K562 (cell line): ENCODE measurements around the gene KHDC3L. TPM values are rescaled to one million over a fixed set of nuclear protein-coding genes. Genes with fewer than 3 reads are reported as not detected.
A peak's percentile ranks its signal among the peaks of the same experiment; 100 is the strongest.

ENCODE experiments used
- ATAC-seq: fragments of 200-7000 bp; cut with Tn5 transposase; 3 replicates; pipeline ENCODE4 v1.9.1; 2020; ENCODE audit warnings: moderate library complexity
- BruUV-seq: library from RNA; stranded (reverse); fragments of 400-500 nt; replicated peaks from 2 replicates; lab custom pipeline; 2021; lab: Mats Ljungman, UMichigan
- CTCF ChIA-PET: fragments of 300-600 bp; formaldehyde crosslinking; extraction: SDS; loops from one replicate; lab custom pipeline; 2021; ENCODE audit warnings: low intra/inter-chr PET ratio; lab: Yijun Ruan, JAX
- POLR2A ChIA-PET: fragments of 300-600, 350-650 bp; sonication (Branson Sonifier 250); formaldehyde crosslinking; extraction: SDS; loops from one replicate; lab custom pipeline; 2021; ENCODE audit warnings: antibody characterized with exemption, inconsistent platforms; lab: Yijun Ruan, JAX
- DNase-seq, 4 experiments: peaks; one replicate each; pipeline versions ENCODE4 v3.0.0 to v3.0.0-alpha.2; 2011 to 2018; ENCODE audit warnings: low spot score in 3 of 4, mixed read lengths in 3 of 4; ENCODE audit errors: extremely low read depth in 1 of 4
- FAIRE-seq: peaks from 2 replicates; lab custom pipeline; 2011; peaks lifted over from hg19 to GRCh38; lab: Jason Lieb, UNC
- H2AFZ ChIP-seq: 2 replicates; pipeline ENCODE4 v1.6.0; 2011; ENCODE audit warnings: low read depth, low read length, control low read depth, inconsistent platforms
- H3K27ac ChIP-seq: fragments of 200-600 bp; 3 replicates; pipeline ENCODE4 v1.8.0; 2011; ENCODE audit warnings: low read depth, mild to moderate bottlenecking, control low read depth, inconsistent platforms, low read length, moderate library complexity, mixed read lengths; ENCODE audit errors: extremely low read depth
- H3K27me3 ChIP-seq, 2 experiments: fragments of 300-600 bp in 1 of 2; 2 replicates in 1 of 2; 3 replicates in 1 of 2; pipeline versions ENCODE4 v1.6.0 to v1.8.0; 2011; ENCODE audit warnings: inconsistent platforms in 2 of 2, low read length in 2 of 2, mild to moderate bottlenecking in 1 of 2, mixed read lengths in 1 of 2, moderate library complexity in 1 of 2; ENCODE audit not compliant: control insufficient read depth in 2 of 2, insufficient read depth in 2 of 2
- H3K36me3 ChIP-seq: fragments of 300-600 bp; 3 replicates; pipeline ENCODE4 v1.8.0; 2011; ENCODE audit warnings: mild to moderate bottlenecking, low read length, inconsistent platforms; ENCODE audit not compliant: control insufficient read depth, insufficient read depth
- H3K4me1 ChIP-seq, 2 experiments: fragments of 200-600 bp in 1 of 2; replicated peaks in 1 of 2; 2 replicates in 1 of 2; 3 replicates in 1 of 2; pipeline versions ENCODE4 v1.5.1 to v1.8.0; 2011; ENCODE audit warnings: inconsistent platforms in 2 of 2, low read length in 2 of 2, mild to moderate bottlenecking in 1 of 2, mixed read lengths in 1 of 2, moderate library complexity in 1 of 2; ENCODE audit not compliant: control insufficient read depth in 2 of 2, insufficient read depth in 2 of 2
- H3K4me2 ChIP-seq: 2 replicates; pipeline ENCODE4 v1.6.1; 2011; ENCODE audit warnings: low read length, control low read depth, inconsistent platforms, mixed read lengths; ENCODE audit not compliant: insufficient read depth
- H3K4me3 ChIP-seq: fragments of 200-600 bp; sonication (generic), shearing (Covaris generic); 2 replicates; pipeline ENCODE4 v1.5.1; 2016; ENCODE audit warnings: control low read depth, inconsistent platforms
- H3K79me2 ChIP-seq: fragments of 200-600 bp; 3 replicates; pipeline ENCODE4 v1.8.0; 2011; ENCODE audit warnings: low read length, inconsistent platforms; ENCODE audit not compliant: control insufficient read depth, insufficient read depth
- H3K9ac ChIP-seq, 2 experiments: 2 replicates each; pipeline versions ENCODE4 v1.6.0 to v1.6.1; 2011; ENCODE audit warnings: low read depth in 2 of 2, low read length in 2 of 2, control low read depth in 1 of 2, inconsistent platforms in 1 of 2, mild to moderate bottlenecking in 1 of 2, mixed read lengths in 1 of 2; ENCODE audit not compliant: insufficient read depth in 1 of 2
- H3K9me1 ChIP-seq: one replicate; pipeline ENCODE4 v1.6.0; 2011; ENCODE audit warnings: inconsistent platforms, mild to moderate bottlenecking, low read length, moderate library complexity; ENCODE audit not compliant: control insufficient read depth, insufficient read depth
- H3K9me3 ChIP-seq: replicated peaks from 2 replicates; pipeline ENCODE4 v1.5.1; 2011; ENCODE audit warnings: low read depth, low read length, inconsistent platforms; ENCODE audit not compliant: control insufficient read depth, insufficient read depth
- H4K20me1 ChIP-seq: replicated peaks from 2 replicates; pipeline ENCODE4 v1.6.1; 2011; ENCODE audit warnings: low read length, inconsistent platforms, mixed read lengths; ENCODE audit not compliant: control insufficient read depth, insufficient read depth
- BCL6 ChIP-seq: fragments of 250-450 bp; sonication (Bioruptor Pico); IDR thresholded peaks from 2 replicates; pipeline ENCODE4 v1.4.0; 2020
- CREB3L1 ChIP-seq: fragments of 450-650 bp; IDR thresholded peaks from 2 replicates; pipeline ENCODE4 v1.6.1; 2014; ENCODE audit warnings: low read depth, mild to moderate bottlenecking, moderate library complexity, borderline replicate concordance
- ERF ChIP-seq: fragments of 450-650 bp; formaldehyde crosslinking; IDR thresholded peaks from 2 replicates; pipeline ENCODE4 v1.4.0; 2020; ENCODE audit warnings: mild to moderate bottlenecking, mixed read lengths
- ETS2 ChIP-seq: IDR thresholded peaks from 2 replicates; pipeline ENCODE4 v1.6.1; 2016; ENCODE audit warnings: borderline replicate concordance, missing genetic modification characterization, mild to moderate bottlenecking, moderate library complexity, missing compliant biosample characterization; ENCODE audit not compliant: poor library complexity, severe bottlenecking
- FOXK2 ChIP-seq, 2 experiments: fragments of 450-650 bp; IDR thresholded peaks in 1 of 2; conservative IDR thresholded peaks in 1 of 2; 2 replicates each; pipeline ENCODE4 v1.6.1; 2016; ENCODE audit warnings: low read depth in 2 of 2, mild to moderate bottlenecking in 1 of 2
- FOXP1 ChIP-seq: sonication (generic); formaldehyde crosslinking; IDR thresholded peaks from 2 replicates; pipeline ENCODE4 v1.8.0; 2022; ENCODE audit warnings: mild to moderate bottlenecking, missing genetic modification reagents
- HDAC6 ChIP-seq: IDR thresholded peaks from 2 replicates; pipeline ENCODE4 v1.6.1; 2012; ENCODE audit warnings: low read depth, mild to moderate bottlenecking, control low read depth, inconsistent platforms, low read length, moderate library complexity
- IRF2 ChIP-seq: sonication (generic); formaldehyde crosslinking; IDR thresholded peaks from 2 replicates; pipeline ENCODE4 v1.8.1; 2022; ENCODE audit warnings: mild to moderate bottlenecking, missing genetic modification reagents
- MAZ ChIP-seq, 2 experiments: fragments of 450-650 bp in 1 of 2; sonication (generic) in 1 of 2; formaldehyde crosslinking; IDR thresholded peaks in 1 of 2; conservative IDR thresholded peaks in 1 of 2; 2 replicates each; pipeline versions ENCODE4 v1.4.0 to v1.5.0; 2020; ENCODE audit warnings: mild to moderate bottlenecking in 1 of 2, missing genetic modification reagents in 1 of 2
- SMARCE1 ChIP-seq: fragments of 450-650 bp; IDR thresholded peaks from 2 replicates; pipeline ENCODE4 v1.7.1; 2016; ENCODE audit warnings: mild to moderate bottlenecking
- TAF9B ChIP-seq: fragments of 450-650 bp; IDR thresholded peaks from 2 replicates; pipeline ENCODE4 v1.6.1; 2018; ENCODE audit warnings: mild to moderate bottlenecking; ENCODE audit not compliant: partially characterized antibody
- ZNF239 ChIP-seq: fragments of 250-450 bp; sonication (Bioruptor Pico); IDR thresholded peaks from 2 replicates; pipeline ENCODE4 v1.4.0; 2020; ENCODE audit warnings: mild to moderate bottlenecking
- ZNF507 ChIP-seq: conservative IDR thresholded peaks from 2 replicates; pipeline ENCODE4 v1.6.1; 2017; ENCODE audit warnings: missing genetic modification characterization, missing compliant biosample characterization
- ZNF57 ChIP-seq: fragments of 450-650 bp; formaldehyde crosslinking; IDR thresholded peaks from 2 replicates; pipeline ENCODE4 v1.4.0; 2020; ENCODE audit warnings: mild to moderate bottlenecking, moderate library complexity
- ZNF592 ChIP-seq: fragments of 450-650 bp; IDR thresholded peaks from 2 replicates; pipeline ENCODE4 v1.6.1; 2017; ENCODE audit warnings: antibody characterized with exemption, mild to moderate bottlenecking
- ZNF830 ChIP-seq: fragments of 250-450 bp; sonication (Bioruptor Pico); IDR thresholded peaks from 2 replicates; pipeline ENCODE4 v1.5.0; 2021; ENCODE audit warnings: mild to moderate bottlenecking
- WGBS: fragments of 100-300 bp; shearing (Covaris generic); methylation state at CpG from one replicate; pipeline ENCODE4 v1.1.6; 2016; ENCODE audit warnings: low coverage, mixed read lengths; ENCODE audit not compliant: insufficient coverage; ENCODE audit errors: missing lambda C conversion rate; 5-methylcytosine and 5-hydroxymethylcytosine counted together
- in situ Hi-C: fragments of 300-500 bp; cut with MboI; formaldehyde crosslinking; loops from 4 replicates; pipeline ENCODE4 v1.15.0; 2018; ENCODE audit warnings: inconsistent platforms, mixed read lengths
- intact Hi-C: fragments of 100-400 bp; cut with micrococcal nuclease; formaldehyde crosslinking; loops from 2 replicates; pipeline ENCODE4 v1.14.2; 2022
- polyA plus RNA-seq, 8 experiments: library from polyadenylated mRNA; depleted of rRNA in 4 of 8; stranded (reverse) in 5 of 8; unstranded in 3 of 8; fragments of >200 nt; fragmentation: Nextera tagmentation in 2 of 8; fragmentation: Illumina TruSeq in 1 of 8; extraction: Ambion mirVana in 2 of 8; extraction: Trizol in 1 of 8; gene quantifications; 2 replicates each; pipeline versions ENCODE4 v1.2.1 to v1.2.3, GENCODE V29; 2011 to 2014; ENCODE audit warnings: inconsistent platforms in 1 of 8, missing spikeins in 1 of 8
- total RNA-seq, 7 experiments: library from RNA; depleted of rRNA in 6 of 7; stranded (reverse); fragments of >200 nt in 6 of 7; fragmentation: Illumina TruSeq in 2 of 7; extraction: Trizol in 2 of 7; gene quantifications; 2 replicates each; pipeline versions ENCODE4 v1.2.1 to v1.2.3, GENCODE V29; 2011 to 2021; ENCODE audit warnings: low replicate concordance in 1 of 7

The KHDC3L gene
- total and polyA plus RNA-seq, 9 of the 15 experiments (the other 6 are each of a cell fraction or from before 2014, with no cell fraction given): not detected

- intact Hi-C loops (loop anchor here (2.0 to 5.0 kb wide), 3 partner anchors 62 to 104 kb away; partner anchors contain the start of gene MTO1), in situ Hi-C loops (no loop called here)
- Histone ChIP-seq H3K4me1 (peaks cover 7 to 8% of the 10 kb centered on the region in 2 experiments), H3K9me1 (no peaks in the 10 kb centered on the region), H2AFZ (peak overlapping the region; percentile 99), H3K9me3 (no peaks in the 10 kb centered on the region), H3K9ac (peak overlapping the region; percentile 88 to 92), H3K79me2 (no peaks in the 10 kb centered on the region), H3K27me3 (no peaks in the 10 kb centered on the region), H3K4me3 (peak overlapping the region; percentile 57), H3K4me2 (peak overlapping the region; percentile 87), H4K20me1 (no peaks in the 10 kb centered on the region), H3K36me3 (no peaks in the 10 kb centered on the region), H3K27ac (peak overlapping the region; percentile 89)
- peak; percentile 76 to 93 (median 84) for DNase-seq
- CTCF ChIA-PET: interaction anchor here (0.6 to 1.2 kb wide), 3 partner anchors 103 to 1423 kb away, joined by 3 to 4 read pairs (median 3); no protein-coding TSS in a partner anchor
- BruUV-seq: TSS peak; percentile 96
- POLR2A ChIA-PET: interaction anchor here (0.8 to 2.6 kb wide), 10 partner anchors 11 to 128 kb away, joined by 3 to 21 read pairs (median 4); partner anchors contain the start of gene MTO1
- FAIRE-seq: peak; percentile 97
- peak; percentile 97 for ATAC-seq
- 2% methylated on average over 36 of the region's 38 CpGs for WGBS
- no peak for TF ChIP-seq ETS2 (tag)
- TF ChIP-seq ERF (CRISPR knock-in tag): no peak
- TF ChIP-seq HDAC6: no peak
- no peak for TF ChIP-seq ZNF830
- no peak for TF ChIP-seq ZNF57 (CRISPR knock-in tag)
- peak; percentile 22; the same call in 1 of the 2 replicates for TF ChIP-seq CREB3L1
- TF ChIP-seq ZNF239: no peak; the same call in 1 of the 2 replicates
- no peak for TF ChIP-seq BCL6 (CRISPR knock-in tag)
- TF ChIP-seq IRF2 (CRISPR knock-in tag): no peak
- no peak for TF ChIP-seq ZNF507 (tag)
- peak; percentile 57 for TF ChIP-seq TAF9B
- TF ChIP-seq SMARCE1: peak; percentile 67; the same call in 1 of the 2 replicates
- peak; percentile 54; the same call in 1 of the 2 replicates for TF ChIP-seq ZNF592
- peak in 1 of 2 experiments; percentile 46; a peak in 2 of 4 replicates for TF ChIP-seq MAZ (CRISPR knock-in tag; conservative IDR thresholded peaks at IDR 0.05 in 1 of 2, IDR thresholded peaks at IDR 0.05 in 1 of 2)
- no peak for TF ChIP-seq FOXK2 (conservative IDR thresholded peaks at IDR 0.05 in 1 of 2, IDR thresholded peaks at IDR 0.05 in 1 of 2; ENCODE audit: low read depth in 2 of 2)
- 0 out of 2 replicates have a peak, but pooled peaks have one; percentile 18 for TF ChIP-seq FOXP1
Measured at GRCh38 chr6:73388800-73389512, 26.5 kb downstream of the KHDC3L start.
